K562 (cell line): ENCODE results near the gene TM7SF2. TPM values are rescaled to one million over a fixed set of nuclear protein-coding genes. Genes with fewer than 3 reads are reported as not detected.

Source experiments
- CREB3L1 ChIP-seq: fragments of 450-650 bp; IDR thresholded peaks from 2 replicates; pipeline ENCODE4 v1.6.1; 2014; ENCODE audit warnings: low read depth, mild to moderate bottlenecking, moderate library complexity, borderline replicate concordance
- CTCF ChIP-seq, 3 experiments: IDR thresholded peaks in 2 of 3; conservative IDR thresholded peaks in 1 of 3; 2 replicates each; pipeline ENCODE4 v1.5.1; 2011 to 2012; ENCODE audit warnings: low read length in 3 of 3, mild to moderate bottlenecking in 3 of 3, control low read depth in 2 of 3, improper control_type of control experiment in 1 of 3, inconsistent platforms in 1 of 3, low read depth in 1 of 3, mixed read lengths in 1 of 3, moderate library complexity in 1 of 3; ENCODE audit not compliant: insufficient read depth in 2 of 3
- MGA ChIP-seq: fragments of 450-650 bp; IDR thresholded peaks from 2 replicates; pipeline ENCODE4 v1.6.1; 2016; ENCODE audit warnings: mild to moderate bottlenecking, moderate library complexity
- NCOA1 ChIP-seq: fragments of 450-650 bp; IDR thresholded peaks from 2 replicates; pipeline ENCODE4 v1.6.1; 2016; ENCODE audit warnings: low read depth
- RBM39 ChIP-seq: fragments of 200-400 bp; formaldehyde crosslinking; optimal IDR thresholded peaks from 2 replicates; pipeline ENCODE3; 2018; ENCODE audit warnings: low read depth, low read length
- SAFB ChIP-seq: fragments of 200-400 bp; formaldehyde crosslinking; IDR thresholded peaks from 2 replicates; pipeline ENCODE4 v1.6.1; 2017; ENCODE audit warnings: low read depth, low read length, borderline replicate concordance
- SMAD1 ChIP-seq: fragments of 150-350 bp; IDR thresholded peaks from 2 replicates; pipeline ENCODE4 v1.6.1; 2014; ENCODE audit warnings: low read length, low read depth; ENCODE audit not compliant: partially characterized antibody
- TBP ChIP-seq: optimal IDR thresholded peaks from 2 replicates; pipeline ENCODE3; 2011; ENCODE audit warnings: low read depth, low read length, improper control_type of control experiment
- ZNF280A ChIP-seq: fragments of 450-650 bp; IDR thresholded peaks from 2 replicates; pipeline ENCODE4 v1.6.1; 2018; ENCODE audit warnings: mild to moderate bottlenecking, low read depth; ENCODE audit not compliant: partially characterized antibody
- ZZZ3 ChIP-seq: fragments of 450-650 bp; IDR thresholded peaks from 2 replicates; pipeline ENCODE4 v1.6.1; 2016; ENCODE audit warnings: antibody characterized with exemption, mild to moderate bottlenecking, moderate library complexity
- polyA plus RNA-seq, 8 experiments: library from polyadenylated mRNA; depleted of rRNA in 4 of 8; stranded (reverse) in 5 of 8; unstranded in 3 of 8; fragments of >200 nt; fragmentation: Nextera tagmentation in 2 of 8; fragmentation: Illumina TruSeq in 1 of 8; extraction: Ambion mirVana in 2 of 8; extraction: Trizol in 1 of 8; gene quantifications; 2 replicates each; pipeline versions ENCODE4 v1.2.1 to v1.2.3, GENCODE V29; 2011 to 2014; ENCODE audit warnings: inconsistent platforms in 1 of 8, missing spikeins in 1 of 8
- total RNA-seq, 7 experiments: library from RNA; depleted of rRNA in 6 of 7; stranded (reverse); fragments of >200 nt in 6 of 7; fragmentation: Illumina TruSeq in 2 of 7; extraction: Trizol in 2 of 7; gene quantifications; 2 replicates each; pipeline versions ENCODE4 v1.2.1 to v1.2.3, GENCODE V29; 2011 to 2021; ENCODE audit warnings: low replicate concordance in 1 of 7

The TM7SF2 gene
- total and polyA plus RNA-seq, 9 of the 15 experiments (the other 6 are each of a cell fraction or from before 2014, with no cell fraction given), result 1.2 to 22.0 (median 14.3) TPM

- TF ChIP-seq ZNF280A, result no peak
- no peak for TF ChIP-seq SMAD1
- peak; percentile 78 to 93 (median 91) for TF ChIP-seq CTCF (IDR thresholded peaks at IDR 0.05 in 2 of 3, conservative IDR thresholded peaks at IDR 0.05 in 1 of 3; ENCODE audit: insufficient read depth in 2 of 3, low read depth in 1 of 3, low read length in 3 of 3)
- TF ChIP-seq RBM39, result peak; percentile 19
- no peak for TF ChIP-seq NCOA1
- no peak for TF ChIP-seq CREB3L1
- peak; percentile 11 for TF ChIP-seq TBP
- no peak for TF ChIP-seq ZZZ3
- peak; percentile 100 for TF ChIP-seq SAFB
- TF ChIP-seq MGA, result no peak
Observed at GRCh38 chr11:65112546-65113360, 1.1 kb downstream of the TM7SF2 start (continued).
